Neural cell (in vitro differentiated cells): ENCODE results near the gene TLR8. TPM values are rescaled to one million over a fixed set of nuclear protein-coding genes. Genes with fewer than 3 reads are reported as not detected.

ENCODE experiments used
- H2AFZ ChIP-seq: fragments of 200-600, 300-800 bp; sonication (generic), shearing (Covaris generic); 2 replicates; pipeline ENCODE4 v1.6.0; 2014; ENCODE audit warnings: low read depth, mild to moderate bottlenecking, antibody characterized with exemption, low read length, moderate library complexity
- H3F3A ChIP-seq: fragments of 200-600 bp; shearing (Covaris generic); 2 replicates; pipeline ENCODE4 v1.6.1; 2016; ENCODE audit warnings: mild to moderate bottlenecking, moderate library complexity, mixed read lengths, antibody characterized with exemption, low read length; ENCODE audit not compliant: insufficient read depth, poor library complexity, severe bottlenecking
- H3K27ac ChIP-seq: fragments of 200-600, 300-800 bp; sonication (generic), shearing (Covaris generic); 2 replicates; pipeline ENCODE4 v1.5.1; 2014; ENCODE audit warnings: mild to moderate bottlenecking, low read length, moderate library complexity
- H3K27me3 ChIP-seq: fragments of 300-800, 200-600 bp; sonication (generic), shearing (Covaris generic); 2 replicates; pipeline ENCODE4 v1.6.0; 2014; ENCODE audit warnings: mild to moderate bottlenecking, low read depth, low read length, moderate library complexity; ENCODE audit not compliant: insufficient read depth
- H3K36me3 ChIP-seq: fragments of 300-800, 200-600 bp; sonication (generic), shearing (Covaris generic); 2 replicates; pipeline ENCODE4 v1.5.1; 2014; ENCODE audit warnings: mild to moderate bottlenecking, antibody characterized with exemption, low read length, moderate library complexity; ENCODE audit not compliant: insufficient read depth
- H3K4me2 ChIP-seq: fragments of 300-800, 200-600 bp; sonication (generic), shearing (Covaris generic); 2 replicates; pipeline ENCODE4 v1.6.0; 2014; ENCODE audit warnings: mild to moderate bottlenecking, low read length
- H3K4me3 ChIP-seq: fragments of 300-800, 200-600 bp; sonication (generic), shearing (Covaris generic); 2 replicates; pipeline ENCODE4 v1.5.1; 2014; ENCODE audit warnings: mild to moderate bottlenecking, low read length, moderate library complexity
- H3K79me2 ChIP-seq: fragments of 200-600 bp; shearing (Covaris generic); replicated peaks from 2 replicates; pipeline ENCODE4 v1.6.0; 2014; ENCODE audit warnings: mild to moderate bottlenecking, low read length, moderate library complexity; ENCODE audit not compliant: insufficient read depth
- H3K9ac ChIP-seq: fragments of 300-800, 200-600 bp; sonication (generic), shearing (Covaris generic); 2 replicates; pipeline ENCODE4 v1.6.1; 2016; ENCODE audit warnings: mild to moderate bottlenecking, low read length, mixed read lengths
- H3K9me2 ChIP-seq: fragments of 200-600 bp; shearing (Covaris generic); 2 replicates; pipeline ENCODE4 v1.6.1; 2016; ENCODE audit warnings: mild to moderate bottlenecking, low read length, mixed read lengths; ENCODE audit not compliant: insufficient read depth
- H3K9me3 ChIP-seq: fragments of 200-600, 300-800 bp; sonication (generic), shearing (Covaris generic); 2 replicates; pipeline ENCODE4 v1.6.1; 2016; ENCODE audit warnings: mild to moderate bottlenecking, mixed run types, low read length, moderate library complexity, mixed read lengths
- H4K20me1 ChIP-seq: fragments of 200-600 bp; shearing (Covaris generic); 2 replicates; pipeline ENCODE4 v1.6.1; 2016; ENCODE audit warnings: mild to moderate bottlenecking, mixed run types; ENCODE audit not compliant: insufficient read depth
- EP300 ChIP-seq: fragments of 450-650 bp; conservative IDR thresholded peaks from 2 replicates; pipeline ENCODE4 v1.6.1; 2014; ENCODE audit warnings: antibody characterized with exemption, mild to moderate bottlenecking, moderate library complexity; ENCODE audit not compliant: poor library complexity, severe bottlenecking
- EZH2 ChIP-seq: fragments of 200-600, 300-800 bp; shearing (Covaris generic), sonication (generic); IDR thresholded peaks from 2 replicates; pipeline ENCODE4 v1.6.1; 2014; ENCODE audit warnings: antibody characterized with exemption, low read length, borderline replicate concordance, mild to moderate bottlenecking; ENCODE audit not compliant: insufficient read depth, poor library complexity, severe bottlenecking
- MXI1 ChIP-seq: fragments of 450-650 bp; conservative IDR thresholded peaks from 2 replicates; pipeline ENCODE4 v1.6.1; 2014; ENCODE audit warnings: antibody characterized with exemption, mild to moderate bottlenecking; ENCODE audit not compliant: poor library complexity, severe bottlenecking
- POLR2AphosphoS5 ChIP-seq: IDR thresholded peaks from 2 replicates; pipeline ENCODE4 v1.6.1; 2012
- RAD21 ChIP-seq: fragments of 450-650 bp; conservative IDR thresholded peaks from 2 replicates; pipeline ENCODE4 v1.6.1; 2014; ENCODE audit warnings: antibody characterized with exemption, mild to moderate bottlenecking, moderate library complexity
- SMC3 ChIP-seq: fragments of 450-650 bp; conservative IDR thresholded peaks from 2 replicates; pipeline ENCODE4 v1.6.1; 2014; ENCODE audit warnings: antibody characterized with exemption, mild to moderate bottlenecking, moderate library complexity; ENCODE audit not compliant: poor library complexity
- TAF1 ChIP-seq: IDR thresholded peaks from 2 replicates; pipeline ENCODE4 v1.6.1; 2012; ENCODE audit warnings: low read depth
- polyA plus RNA-seq: library from polyadenylated mRNA; depleted of rRNA; stranded (reverse); fragments of >200 nt; gene quantifications from 2 replicates; pipeline ENCODE4 v1.2.3, GENCODE V29; 2014
- TF ChIP-seq, protein P1 (sequence below): fragments of 450-650 bp; IDR thresholded peaks from 2 replicates; pipeline ENCODE4 v1.5.1; 2014; ENCODE audit warnings: antibody characterized with exemption, mild to moderate bottlenecking, moderate library complexity; ENCODE audit not compliant: poor library complexity, severe bottlenecking
- TF ChIP-seq, protein P2 (sequence below): IDR thresholded peaks from 2 replicates; pipeline ENCODE4 v1.6.1; 2012; ENCODE audit warnings: borderline replicate concordance

The TLR8 gene
- polyA plus RNA-seq, 1 donor from 2014 or later: not detected

DNA sequence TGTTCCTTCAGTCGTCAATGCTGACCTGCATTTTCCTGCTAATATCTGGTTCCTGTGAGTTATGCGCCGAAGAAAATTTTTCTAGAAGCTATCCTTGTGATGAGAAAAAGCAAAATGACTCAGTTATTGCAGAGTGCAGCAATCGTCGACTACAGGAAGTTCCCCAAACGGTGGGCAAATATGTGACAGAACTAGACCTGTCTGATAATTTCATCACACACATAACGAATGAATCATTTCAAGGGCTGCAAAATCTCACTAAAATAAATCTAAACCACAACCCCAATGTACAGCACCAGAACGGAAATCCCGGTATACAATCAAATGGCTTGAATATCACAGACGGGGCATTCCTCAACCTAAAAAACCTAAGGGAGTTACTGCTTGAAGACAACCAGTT, 12.6 kb downstream of the TLR8 start:
- no peaks in the 10 kb centered on the region for H3K9me3 ChIP-seq
- no peaks in the 10 kb centered on the region for H4K20me1 ChIP-seq
- TF ChIP-seq EP300 (no peak), SMC3 (no peak), RAD21 (no peak), TAF1 (no peak), EZH2 (no peak), POLR2AphosphoS5 (no peak), MXI1 (no peak)
- TF ChIP-seq, protein P1, sequence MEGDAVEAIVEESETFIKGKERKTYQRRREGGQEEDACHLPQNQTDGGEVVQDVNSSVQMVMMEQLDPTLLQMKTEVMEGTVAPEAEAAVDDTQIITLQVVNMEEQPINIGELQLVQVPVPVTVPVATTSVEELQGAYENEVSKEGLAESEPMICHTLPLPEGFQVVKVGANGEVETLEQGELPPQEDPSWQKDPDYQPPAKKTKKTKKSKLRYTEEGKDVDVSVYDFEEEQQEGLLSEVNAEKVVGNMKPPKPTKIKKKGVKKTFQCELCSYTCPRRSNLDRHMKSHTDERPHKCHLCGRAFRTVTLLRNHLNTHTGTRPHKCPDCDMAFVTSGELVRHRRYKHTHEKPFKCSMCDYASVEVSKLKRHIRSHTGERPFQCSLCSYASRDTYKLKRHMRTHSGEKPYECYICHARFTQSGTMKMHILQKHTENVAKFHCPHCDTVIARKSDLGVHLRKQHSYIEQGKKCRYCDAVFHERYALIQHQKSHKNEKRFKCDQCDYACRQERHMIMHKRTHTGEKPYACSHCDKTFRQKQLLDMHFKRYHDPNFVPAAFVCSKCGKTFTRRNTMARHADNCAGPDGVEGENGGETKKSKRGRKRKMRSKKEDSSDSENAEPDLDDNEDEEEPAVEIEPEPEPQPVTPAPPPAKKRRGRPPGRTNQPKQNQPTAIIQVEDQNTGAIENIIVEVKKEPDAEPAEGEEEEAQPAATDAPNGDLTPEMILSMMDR: no peak
- TF ChIP-seq, protein P2, sequence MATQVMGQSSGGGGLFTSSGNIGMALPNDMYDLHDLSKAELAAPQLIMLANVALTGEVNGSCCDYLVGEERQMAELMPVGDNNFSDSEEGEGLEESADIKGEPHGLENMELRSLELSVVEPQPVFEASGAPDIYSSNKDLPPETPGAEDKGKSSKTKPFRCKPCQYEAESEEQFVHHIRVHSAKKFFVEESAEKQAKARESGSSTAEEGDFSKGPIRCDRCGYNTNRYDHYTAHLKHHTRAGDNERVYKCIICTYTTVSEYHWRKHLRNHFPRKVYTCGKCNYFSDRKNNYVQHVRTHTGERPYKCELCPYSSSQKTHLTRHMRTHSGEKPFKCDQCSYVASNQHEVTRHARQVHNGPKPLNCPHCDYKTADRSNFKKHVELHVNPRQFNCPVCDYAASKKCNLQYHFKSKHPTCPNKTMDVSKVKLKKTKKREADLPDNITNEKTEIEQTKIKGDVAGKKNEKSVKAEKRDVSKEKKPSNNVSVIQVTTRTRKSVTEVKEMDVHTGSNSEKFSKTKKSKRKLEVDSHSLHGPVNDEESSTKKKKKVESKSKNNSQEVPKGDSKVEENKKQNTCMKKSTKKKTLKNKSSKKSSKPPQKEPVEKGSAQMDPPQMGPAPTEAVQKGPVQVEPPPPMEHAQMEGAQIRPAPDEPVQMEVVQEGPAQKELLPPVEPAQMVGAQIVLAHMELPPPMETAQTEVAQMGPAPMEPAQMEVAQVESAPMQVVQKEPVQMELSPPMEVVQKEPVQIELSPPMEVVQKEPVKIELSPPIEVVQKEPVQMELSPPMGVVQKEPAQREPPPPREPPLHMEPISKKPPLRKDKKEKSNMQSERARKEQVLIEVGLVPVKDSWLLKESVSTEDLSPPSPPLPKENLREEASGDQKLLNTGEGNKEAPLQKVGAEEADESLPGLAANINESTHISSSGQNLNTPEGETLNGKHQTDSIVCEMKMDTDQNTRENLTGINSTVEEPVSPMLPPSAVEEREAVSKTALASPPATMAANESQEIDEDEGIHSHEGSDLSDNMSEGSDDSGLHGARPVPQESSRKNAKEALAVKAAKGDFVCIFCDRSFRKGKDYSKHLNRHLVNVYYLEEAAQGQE: no peak
- H3K9ac ChIP-seq: no peak overlapping the region
- H3K79me2 ChIP-seq: no peaks in the 10 kb centered on the region
- H3K36me3 ChIP-seq: no peaks in the 10 kb centered on the region
- no peaks in the 10 kb centered on the region for H3K9me2 ChIP-seq
- no peak overlapping the region for H3K4me2 ChIP-seq
- no peaks in the 10 kb centered on the region for H3F3A ChIP-seq
- no peak overlapping the region for H3K27ac ChIP-seq
- H2AFZ ChIP-seq: no peak overlapping the region
- no peaks in the 10 kb centered on the region for H3K27me3 ChIP-seq
- no peak overlapping the region for H3K4me3 ChIP-seq

DNA sequence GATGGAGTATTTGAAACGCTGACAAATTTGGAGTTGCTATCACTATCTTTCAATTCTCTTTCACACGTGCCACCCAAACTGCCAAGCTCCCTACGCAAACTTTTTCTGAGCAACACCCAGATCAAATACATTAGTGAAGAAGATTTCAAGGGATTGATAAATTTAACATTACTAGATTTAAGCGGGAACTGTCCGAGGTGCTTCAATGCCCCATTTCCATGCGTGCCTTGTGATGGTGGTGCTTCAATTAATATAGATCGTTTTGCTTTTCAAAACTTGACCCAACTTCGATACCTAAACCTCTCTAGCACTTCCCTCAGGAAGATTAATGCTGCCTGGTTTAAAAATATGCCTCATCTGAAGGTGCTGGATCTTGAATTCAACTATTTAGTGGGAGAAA, 13.2 kb downstream of the TLR8 start:
- Histone ChIP-seq H2AFZ (no peak overlapping the region), H3K27me3 (no peaks in the 10 kb centered on the region), H3K9me3 (no peaks in the 10 kb centered on the region), H3K79me2 (no peaks in the 10 kb centered on the region), H3K9me2 (no peaks in the 10 kb centered on the region), H3K4me3 (no peak overlapping the region), H4K20me1 (no peaks in the 10 kb centered on the region), H3K27ac (no peak overlapping the region), H3K9ac (no peak overlapping the region), H3F3A (no peaks in the 10 kb centered on the region), H3K36me3 (no peaks in the 10 kb centered on the region), H3K4me2 (no peak overlapping the region)
- TF ChIP-seq POLR2AphosphoS5: no peak
- TF ChIP-seq RAD21: no peak
- no peak for TF ChIP-seq TAF1
- no peak for TF ChIP-seq MXI1
- TF ChIP-seq EZH2: no peak
- TF ChIP-seq EP300: no peak
